Kidney (tissue), 14 donors: ENCODE data around the gene IQSEC1. TPM values are rescaled to one million over a fixed set of nuclear protein-coding genes. Genes with fewer than 3 reads are reported as not detected.

Experiments
- DNase-seq, 5 donors: peaks; one replicate each; pipeline ENCODE4 v3.0.0-alpha.2; 2013 to 2020
- FAIRE-seq: peaks from 2 replicates; lab custom pipeline; 2012; peaks lifted over from hg19 to GRCh38; lab: Jason Lieb, UNC
- H3K27ac ChIP-seq, 2 donors: one replicate each; pipeline ENCODE4 v1.7.0; 2013; ENCODE audit warnings: low read depth in 2 of 2, low read length in 2 of 2, inconsistent platforms in 1 of 2
- H3K27me3 ChIP-seq: one replicate; pipeline ENCODE4 v1.7.1; 2013; ENCODE audit warnings: low read length, inconsistent platforms; ENCODE audit not compliant: control insufficient read depth, insufficient read depth
- H3K36me3 ChIP-seq, 3 donors: one replicate each; pipeline versions ENCODE4 v1.7.0 to v1.7.1; 2013; ENCODE audit warnings: low read length in 3 of 3, control low read depth in 1 of 3, inconsistent platforms in 1 of 3; ENCODE audit not compliant: insufficient read depth in 3 of 3, control insufficient read depth in 2 of 3
- H3K4me1 ChIP-seq, 3 donors: one replicate each; pipeline versions ENCODE4 v1.7.0 to v1.7.1; 2013; ENCODE audit warnings: low read length in 3 of 3, inconsistent platforms in 1 of 3, low read depth in 1 of 3; ENCODE audit not compliant: control insufficient read depth in 2 of 3, insufficient read depth in 2 of 3
- H3K4me3 ChIP-seq, 3 donors: one replicate each; pipeline versions ENCODE4 v1.7.0 to v1.8.1; 2013; ENCODE audit warnings: low read length in 3 of 3, control low read depth in 1 of 3, inconsistent platforms in 1 of 3
- H3K9ac ChIP-seq, 3 donors: one replicate each; pipeline versions ENCODE4 v1.7.0 to v1.7.1; 2013; ENCODE audit warnings: low read length in 3 of 3, control low read depth in 1 of 3, inconsistent platforms in 1 of 3
- H3K9me3 ChIP-seq, 3 donors: one replicate each; pipeline versions ENCODE4 v1.7.0 to v1.7.1; 2013; ENCODE audit warnings: low read length in 3 of 3, control low read depth in 1 of 3, inconsistent platforms in 1 of 3; ENCODE audit not compliant: control insufficient read depth in 2 of 3, insufficient read depth in 1 of 3
- CTCF ChIP-seq: IDR thresholded peaks from 3 replicates; pipeline ENCODE4 v1.5.1; 2012; ENCODE audit warnings: mild to moderate bottlenecking, moderate library complexity, borderline replicate concordance; ENCODE audit not compliant: insufficient read depth; ENCODE audit errors: extremely low read depth
- intact Hi-C: fragments of 100-400 bp; cut with DNase I; formaldehyde crosslinking; loops from one replicate; pipeline ENCODE4 v1.11.1; 2022
- polyA plus RNA-seq: library from polyadenylated mRNA; stranded (reverse); fragments of 350-450 nt; fragmentation: Illumina TruSeq; extraction: RNeasy Lipid Tissue Mini Kit (QIAGEN cat#74804); gene quantifications from one replicate; pipeline ENCODE4 v1.2.3, GENCODE V29; 2014; ENCODE audit warnings: low read depth, low replicate concordance; ENCODE audit not compliant: insufficient read depth
- total RNA-seq: library from RNA; stranded (reverse); fragmentation: NEBNext Ultra II Directional; extraction: Animal tissue kit (Norgen Biotek cat#: 25700); gene quantifications from one replicate; pipeline ENCODE4 v1.2.1, GENCODE V29; 2021
- donor health status: control.
- donor health status: control.
- donor health status: control.
- donor health status: control.
- donor health status: control.
- donor health status: DM: yes; HTN: yes; CAD: no.
- donor health status: Normal renal cell carcinoma (clear cell type).

Gene IQSEC1
- total and polyA plus RNA-seq, 2 donors from 2014 or later: 15.1 to 45.7 TPM

GRCh38 chr3:12943124-12944021, 129.9 kb downstream of the IQSEC1 start:
- Histone ChIP-seq H3K9ac (no peak overlapping the region), H3K36me3 (peaks cover 0 to 16% (median 0%) of the 10 kb centered on the region in 3 donors), H3K27ac (no peak overlapping the region), H3K4me3 (no peak overlapping the region), H3K27me3 (no peaks in the 10 kb centered on the region), H3K4me1 (peaks cover 0 to 23% (median 13%) of the 10 kb centered on the region in 3 donors), H3K9me3 (no peaks in the 10 kb centered on the region)
- no peak for DNase-seq
- FAIRE-seq: no peak
- TF ChIP-seq CTCF: no peak
- intact Hi-C loops: no loop called here

- Histone ChIP-seq H3K27ac (no peak overlapping the region), H3K4me1 (peaks cover 0 to 14% (median 0%) of the 10 kb centered on the region in 3 donors), H3K36me3 (peaks cover 0 to 18% (median 2%) of the 10 kb centered on the region in 3 donors), H3K9ac (no peak overlapping the region), H3K4me3 (no peak overlapping the region), H3K9me3 (no peaks in the 10 kb centered on the region), H3K27me3 (no peaks in the 10 kb centered on the region)
- no peak for FAIRE-seq
- intact Hi-C loops: no loop called here
- no peak for TF ChIP-seq CTCF
- DNase-seq: no peak
These were observed 131.7 kb downstream of the IQSEC1 start for GRCh38 chr3:12941495-12942023.

GRCh38 chr3:12940854-12941253, 132.4 kb downstream of the IQSEC1 start:
- DNase-seq (no peak), FAIRE-seq (no peak)
- Histone ChIP-seq H3K9ac (no peak overlapping the region), H3K27me3 (no peaks in the 10 kb centered on the region), H3K36me3 (peaks cover 0 to 25% (median 2%) of the 10 kb centered on the region in 3 donors), H3K4me3 (no peak overlapping the region), H3K9me3 (no peaks in the 10 kb centered on the region), H3K27ac (no peak overlapping the region), H3K4me1 (peaks cover 0 to 14% (median 0%) of the 10 kb centered on the region in 3 donors)
- intact Hi-C loops: no loop called here
- TF ChIP-seq CTCF: no peak
